HG02642 (cell line): ENCODE data around the gene WFDC12.

Experiments used
- ATAC-seq: cut with Tn5 transposase; IDR thresholded peaks from one replicate; pipeline ENCODE4 v1.9.1; 2021; ENCODE audit warnings: mild to moderate bottlenecking; ENCODE audit not compliant: unreplicated experiment, poor library complexity

The WFDC12 gene

DNA sequence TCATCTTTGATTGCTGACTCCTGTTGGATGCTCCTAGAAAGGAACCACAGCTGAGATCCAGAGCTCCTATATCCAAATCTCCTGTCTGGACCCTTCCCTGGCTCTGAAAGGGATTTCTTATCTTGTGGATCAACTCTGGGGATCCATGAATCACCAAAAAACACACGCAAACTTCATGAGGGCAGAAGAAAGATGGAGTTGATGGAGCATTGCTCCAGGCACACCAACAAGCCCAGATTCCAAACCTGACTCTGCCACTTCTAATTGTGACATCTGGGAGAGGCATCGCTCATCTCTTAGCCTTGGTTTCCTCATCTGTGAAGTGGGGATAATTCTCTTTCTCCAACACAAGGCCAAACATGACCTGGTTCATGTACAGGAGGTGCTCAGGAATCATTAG lies 30.1 kb downstream of the WFDC12 start:
- ATAC-seq: no peak

DNA sequence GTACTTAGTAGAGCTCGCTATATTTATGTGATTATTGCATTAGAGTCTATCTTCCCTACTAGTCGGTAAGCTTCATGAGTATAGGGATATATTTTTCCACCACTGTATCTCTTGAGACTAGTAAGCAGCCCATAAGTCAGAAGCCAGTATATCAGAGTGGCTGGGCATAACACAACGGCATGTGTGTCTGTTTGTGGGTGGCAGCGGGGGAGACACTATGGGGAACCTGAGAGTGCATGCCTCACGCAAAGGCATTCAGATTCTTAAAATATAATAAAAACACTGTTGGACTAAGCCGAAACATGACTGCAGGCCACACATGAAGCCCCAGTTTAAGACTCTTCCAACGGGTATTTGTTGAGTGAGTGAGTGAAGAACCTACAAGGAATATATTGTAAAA lies 31.4 kb downstream of the WFDC12 start:
- no peak for ATAC-seq

DNA sequence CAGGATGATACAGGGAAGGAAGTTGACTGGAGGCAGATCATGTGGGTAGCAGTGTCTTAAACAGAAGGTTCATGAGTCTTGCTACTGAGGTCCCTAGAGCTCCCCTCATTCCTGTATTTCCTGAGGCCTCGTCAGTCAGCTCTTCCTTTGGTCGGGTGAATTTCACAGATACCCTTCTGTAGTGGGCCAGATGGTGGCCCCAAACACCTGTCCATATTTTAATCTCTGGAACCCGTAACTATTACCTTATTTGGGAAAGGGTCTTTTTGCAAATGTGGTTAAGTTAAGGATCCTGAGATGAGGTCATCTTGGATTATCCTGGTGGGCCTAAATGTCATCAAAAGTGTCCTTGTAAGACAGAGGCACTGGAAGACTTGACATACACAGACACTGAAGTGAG lies 32.9 kb downstream of the WFDC12 start:
- ATAC-seq: no peak

DNA sequence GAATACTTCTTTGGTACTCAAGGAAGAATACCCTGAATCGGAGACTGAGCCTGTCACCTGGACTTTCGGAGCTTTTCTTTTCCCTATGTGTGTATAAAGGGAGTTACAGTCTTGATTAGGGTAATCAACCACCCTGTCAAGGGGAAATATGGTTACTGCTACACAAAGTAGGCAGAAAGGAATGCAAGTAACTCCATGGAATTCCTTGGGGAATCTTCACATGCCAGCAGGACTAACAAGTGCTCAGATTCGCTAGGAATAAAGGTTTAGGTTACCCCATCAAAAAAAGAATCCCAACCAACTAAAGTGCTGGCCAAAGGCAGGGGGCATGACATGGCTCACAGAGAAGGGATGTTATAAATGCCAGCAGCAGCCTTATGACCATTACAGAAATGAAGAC lies 33.8 kb downstream of the WFDC12 start:
- ATAC-seq: no peak

DNA sequence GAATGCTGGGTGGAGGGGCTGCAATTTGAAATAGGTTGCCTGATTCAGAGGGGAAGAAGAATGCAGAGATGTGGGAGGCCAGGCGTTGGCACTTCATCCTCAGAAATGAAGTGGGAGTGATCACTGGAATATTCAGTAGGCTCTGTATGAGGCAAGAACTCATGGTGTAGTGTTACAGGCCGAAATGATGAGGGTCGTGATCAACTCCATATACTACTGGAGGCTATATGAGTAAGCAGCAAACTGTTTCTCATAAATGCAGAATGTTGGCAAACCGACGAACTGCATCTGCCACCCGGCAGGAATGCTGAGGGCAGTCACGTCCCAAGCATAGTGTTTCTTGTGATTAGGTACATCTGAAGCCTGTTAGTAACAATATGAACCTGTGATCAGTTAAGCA lies 36.0 kb downstream of the WFDC12 start:
- ATAC-seq: no peak

DNA sequence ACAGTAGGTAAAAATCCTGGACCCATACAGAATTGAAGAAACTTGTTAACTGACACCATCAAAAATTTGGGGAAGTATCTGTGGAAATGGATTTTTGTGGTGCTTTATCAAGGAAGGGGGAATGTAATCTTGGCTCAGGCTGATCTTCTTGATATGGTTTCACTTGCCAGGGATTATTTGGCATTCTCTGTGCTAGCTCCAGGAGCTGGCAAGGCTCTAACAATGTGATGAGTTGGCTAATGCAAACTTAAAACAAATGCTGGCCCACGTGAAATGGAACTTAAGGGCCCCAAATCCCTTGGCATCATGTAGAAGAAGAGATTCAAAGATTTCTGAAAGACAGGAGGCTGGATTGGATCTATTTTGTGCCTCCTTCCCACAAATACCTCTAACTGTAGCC lies 36.5 kb downstream of the WFDC12 start:
- no peak for ATAC-seq

DNA sequence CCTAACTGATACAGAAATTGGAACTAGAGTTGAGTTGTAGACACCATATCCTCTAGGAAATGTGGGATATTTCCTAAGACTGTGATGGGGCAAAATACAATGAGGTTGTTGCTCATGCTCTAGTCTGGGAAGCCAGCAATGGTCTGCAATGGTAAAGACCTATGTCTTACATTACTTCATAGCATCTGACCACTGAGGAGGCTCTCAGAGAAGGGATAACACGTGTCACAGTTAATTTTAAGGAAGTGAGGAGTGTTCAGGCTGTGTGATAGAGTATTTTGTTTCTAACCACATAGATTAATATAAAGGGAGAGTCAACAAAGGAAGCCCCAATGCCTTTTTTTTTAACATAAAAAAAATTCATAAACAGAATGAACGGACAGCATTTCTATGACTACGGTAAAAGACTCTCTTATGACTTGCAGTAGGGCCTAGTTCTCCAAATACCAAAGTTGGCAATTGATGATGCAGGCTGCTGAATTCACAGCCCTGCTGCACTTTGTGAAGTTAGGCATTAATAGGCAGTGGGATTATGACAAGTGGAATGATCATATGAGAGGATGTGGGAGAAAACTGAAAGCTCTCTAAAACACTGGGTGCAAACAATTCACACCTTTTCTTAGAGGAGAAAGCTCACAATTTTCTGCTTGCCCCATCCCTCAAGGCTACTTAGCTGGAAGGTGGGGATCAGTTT lies 37.0 kb downstream of the WFDC12 start:
- no peak for ATAC-seq

DNA sequence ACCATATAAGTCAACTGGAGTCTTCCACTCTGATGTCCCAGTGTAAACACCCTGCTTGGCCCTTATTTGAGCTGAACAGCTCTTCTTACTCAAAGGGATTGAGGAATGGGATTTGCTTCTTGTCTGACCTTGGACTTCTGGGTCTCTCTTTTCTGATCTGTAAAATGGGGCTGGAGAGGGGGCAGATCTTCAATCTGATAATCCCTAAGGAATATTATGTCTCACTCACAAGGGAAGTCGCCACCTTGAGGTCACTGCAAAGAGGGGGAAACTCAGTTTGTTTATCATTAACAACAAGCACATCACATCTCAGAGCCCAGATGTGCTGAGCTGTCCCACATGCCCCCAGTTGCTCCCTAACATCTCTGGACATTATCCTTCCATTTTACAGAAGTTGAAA lies 38.4 kb downstream of the WFDC12 start:
- no peak for ATAC-seq

DNA sequence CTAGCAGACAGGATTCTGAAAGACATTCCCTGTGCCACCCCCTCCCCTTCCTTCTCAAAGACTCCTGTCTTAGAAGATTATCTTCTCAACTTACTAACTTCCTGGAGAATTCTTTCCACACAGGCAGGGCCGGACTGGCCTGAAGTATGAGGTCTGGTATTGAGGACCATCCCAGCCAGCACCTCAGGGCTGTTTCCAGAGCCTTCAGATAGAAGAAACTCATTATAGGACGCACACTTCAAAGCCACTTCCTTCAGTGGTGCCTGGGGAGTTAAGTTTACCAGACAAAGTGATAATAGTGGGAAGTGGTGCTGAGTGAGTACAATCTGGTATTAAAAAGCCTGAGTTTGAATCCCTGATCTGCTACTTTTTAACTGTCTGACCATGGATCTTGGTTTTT lies 39.0 kb downstream of the WFDC12 start:
- ATAC-seq: no peak

DNA sequence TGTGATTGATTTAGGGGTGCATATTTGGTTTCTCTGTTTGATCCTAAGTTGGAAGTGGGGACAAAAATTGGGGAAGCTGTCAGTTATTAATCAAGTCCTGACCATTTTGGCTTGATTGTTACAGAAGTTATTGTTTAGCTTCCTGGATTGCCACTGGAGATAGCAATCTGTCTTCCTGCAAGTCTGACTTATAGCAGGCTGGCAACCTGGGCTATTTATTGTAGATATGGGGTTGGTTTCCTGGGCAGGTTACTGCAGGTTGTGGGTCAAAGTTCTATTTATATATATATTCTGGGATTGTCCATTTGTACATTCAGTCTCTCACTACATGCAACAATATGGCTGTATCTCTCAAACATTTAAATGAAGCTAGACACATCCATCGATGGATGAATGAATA lies 41.1 kb downstream of the WFDC12 start:
- no peak for ATAC-seq

DNA sequence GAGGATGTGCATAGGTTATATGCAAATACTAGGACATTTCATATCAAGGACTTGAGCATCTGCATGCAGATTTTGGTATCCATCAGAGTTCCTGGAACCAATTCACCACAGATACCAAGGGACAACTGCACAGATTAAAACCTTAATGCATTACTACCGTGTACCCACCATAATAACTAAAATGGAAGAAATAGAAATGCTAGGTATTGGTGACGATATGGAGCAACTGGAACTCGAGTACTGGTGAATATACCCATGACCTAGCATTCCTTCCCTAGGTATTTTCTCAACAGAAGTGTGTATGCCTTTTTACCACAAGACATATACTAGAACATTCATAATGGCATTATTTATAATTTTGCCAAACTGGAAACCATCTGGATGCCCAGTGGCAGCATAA lies 41.8 kb downstream of the WFDC12 start:
- no peak for ATAC-seq

DNA sequence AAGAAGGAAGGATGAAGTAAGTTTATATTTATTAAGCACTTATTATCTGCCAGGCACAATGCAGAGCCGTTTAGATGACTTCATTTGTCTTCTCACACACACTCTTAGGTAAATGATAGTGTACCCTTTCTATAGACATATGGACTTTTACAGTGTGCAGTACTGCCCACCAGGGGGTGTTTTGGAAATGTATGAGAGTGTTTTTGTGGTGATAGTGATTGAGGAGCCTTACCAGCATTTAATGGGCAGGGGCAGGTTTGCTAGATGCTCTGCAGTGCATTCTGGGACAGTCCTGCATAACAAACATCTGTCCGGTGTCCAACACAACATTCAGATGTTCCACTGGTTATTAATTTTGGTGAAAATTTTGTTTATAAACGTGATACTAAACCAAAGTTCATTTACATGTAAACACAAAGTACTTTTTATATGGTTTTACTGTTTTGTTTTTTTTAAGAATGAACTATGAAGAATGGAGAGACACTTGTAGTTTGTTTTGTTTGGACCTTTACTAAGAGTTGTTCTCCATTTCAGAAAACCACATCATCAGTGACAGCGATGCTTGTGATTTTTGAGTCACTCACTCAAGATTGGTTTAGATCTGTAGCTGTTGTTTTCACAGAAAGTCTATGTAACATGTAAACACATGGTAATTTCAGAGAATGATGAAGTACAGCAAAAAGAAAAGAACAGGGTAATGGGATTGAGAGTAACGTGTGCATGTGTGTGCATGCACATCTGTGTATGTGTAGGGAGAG lies 43.2 kb downstream of the WFDC12 start:
- ATAC-seq: no peak

DNA sequence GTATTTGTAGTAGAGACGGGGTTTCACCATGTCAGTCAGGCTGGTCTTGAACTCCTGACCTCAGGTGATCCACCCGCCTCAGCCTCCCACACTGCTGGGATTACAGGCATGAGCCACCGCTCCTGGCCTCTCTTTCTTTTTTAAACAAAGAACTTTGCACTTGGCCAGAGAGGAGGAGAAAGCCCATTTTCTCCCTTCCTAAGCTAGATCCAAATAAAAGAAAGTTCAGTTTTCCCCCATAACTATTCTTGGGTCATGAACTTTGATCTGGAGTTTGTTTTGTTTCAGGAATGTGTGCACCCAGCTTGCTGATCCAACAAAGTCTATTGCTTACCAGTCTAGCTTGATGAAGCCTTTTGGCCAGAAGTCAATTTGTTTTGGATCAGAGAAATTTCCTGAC lies 46.7 kb downstream of the WFDC12 start:
- ATAC-seq: no peak
